MM.1S (cell line): ENCODE results near the gene PRKCA.

Source experiments
- DNase-seq: peaks from one replicate; pipeline ENCODE4 v3.0.0-alpha.2; 2015
- H2AFZ ChIP-seq: fragments of 300-600 bp; sonication (generic); 2 replicates; pipeline ENCODE4 v1.6.0; 2016; ENCODE audit warnings: antibody characterized with exemption, low read length
- H3F3A ChIP-seq: fragments of 300-600 bp; sonication (generic); 2 replicates; pipeline ENCODE4 v1.6.1; 2016; ENCODE audit warnings: mild to moderate bottlenecking, antibody characterized with exemption, low read length, moderate library complexity, mixed read lengths; ENCODE audit not compliant: insufficient read depth
- H3K27ac ChIP-seq: fragments of 300-600 bp; sonication (generic); 2 replicates; pipeline ENCODE4 v1.5.1; 2016; ENCODE audit warnings: mild to moderate bottlenecking, low read length
- H3K27me3 ChIP-seq: fragments of 300-600 bp; sonication (generic); replicated peaks from 2 replicates; pipeline ENCODE4 v1.6.0; 2016; ENCODE audit warnings: low read length; ENCODE audit not compliant: insufficient read depth
- H3K36me3 ChIP-seq: fragments of 300-600 bp; sonication (generic); replicated peaks from 2 replicates; pipeline ENCODE4 v1.6.1; 2016; ENCODE audit warnings: mild to moderate bottlenecking, low read length, mixed read lengths; ENCODE audit not compliant: insufficient read depth
- H3K4me1 ChIP-seq: fragments of 300-600 bp; sonication (generic); 2 replicates; pipeline ENCODE4 v1.6.1; 2016; ENCODE audit warnings: low read length, mixed read lengths
- H3K4me2 ChIP-seq: fragments of 300-600 bp; sonication (generic); 2 replicates; pipeline ENCODE4 v1.6.0; 2016; ENCODE audit warnings: low read depth, low read length
- H3K4me3 ChIP-seq: fragments of 300-600 bp; sonication (generic); 2 replicates; pipeline ENCODE4 v1.5.1; 2016; ENCODE audit warnings: low read length, mixed read lengths
- H3K79me2 ChIP-seq: fragments of 300-600 bp; sonication (generic); 2 replicates; pipeline ENCODE4 v1.6.1; 2016; ENCODE audit warnings: mixed run types, low read length, mixed read lengths
- H3K9ac ChIP-seq: fragments of 300-600 bp; sonication (generic); 2 replicates; pipeline ENCODE4 v1.6.1; 2016; ENCODE audit warnings: low read length, mixed read lengths
- H3K9me2 ChIP-seq: fragments of 300-600 bp; sonication (generic); replicated peaks from 2 replicates; pipeline ENCODE4 v1.6.1; 2016; ENCODE audit warnings: mild to moderate bottlenecking, low read length, mixed read lengths; ENCODE audit not compliant: insufficient read depth
- H3K9me3 ChIP-seq: fragments of 300-600 bp; sonication (generic); replicated peaks from 2 replicates; pipeline ENCODE4 v1.6.1; 2016; ENCODE audit warnings: mild to moderate bottlenecking, low read length, mixed read lengths; ENCODE audit not compliant: insufficient read depth
- H4K20me1 ChIP-seq: fragments of 300-600 bp; sonication (generic); 2 replicates; pipeline ENCODE4 v1.6.1; 2016; ENCODE audit warnings: mild to moderate bottlenecking, low read length, moderate library complexity, mixed read lengths; ENCODE audit not compliant: insufficient read depth
- EZH2 ChIP-seq: fragments of 300-600 bp; sonication (generic); optimal IDR thresholded peaks from 2 replicates; pipeline ENCODE3; 2017; ENCODE audit warnings: low read depth, mild to moderate bottlenecking, antibody characterized with exemption, low read length, mixed read lengths
- EZH2phosphoT487 ChIP-seq: fragments of 300-600 bp; sonication (generic); IDR thresholded peaks from 2 replicates; pipeline ENCODE4 v1.6.1; 2018; ENCODE audit warnings: antibody characterized with exemption, low read length
- TF ChIP-seq, protein P1 (sequence below): fragments of 300-600 bp; sonication (generic); IDR thresholded peaks from 2 replicates; pipeline ENCODE4 v1.5.1; 2016; ENCODE audit warnings: antibody characterized with exemption, low read length, mixed read lengths

The PRKCA gene

DNA sequence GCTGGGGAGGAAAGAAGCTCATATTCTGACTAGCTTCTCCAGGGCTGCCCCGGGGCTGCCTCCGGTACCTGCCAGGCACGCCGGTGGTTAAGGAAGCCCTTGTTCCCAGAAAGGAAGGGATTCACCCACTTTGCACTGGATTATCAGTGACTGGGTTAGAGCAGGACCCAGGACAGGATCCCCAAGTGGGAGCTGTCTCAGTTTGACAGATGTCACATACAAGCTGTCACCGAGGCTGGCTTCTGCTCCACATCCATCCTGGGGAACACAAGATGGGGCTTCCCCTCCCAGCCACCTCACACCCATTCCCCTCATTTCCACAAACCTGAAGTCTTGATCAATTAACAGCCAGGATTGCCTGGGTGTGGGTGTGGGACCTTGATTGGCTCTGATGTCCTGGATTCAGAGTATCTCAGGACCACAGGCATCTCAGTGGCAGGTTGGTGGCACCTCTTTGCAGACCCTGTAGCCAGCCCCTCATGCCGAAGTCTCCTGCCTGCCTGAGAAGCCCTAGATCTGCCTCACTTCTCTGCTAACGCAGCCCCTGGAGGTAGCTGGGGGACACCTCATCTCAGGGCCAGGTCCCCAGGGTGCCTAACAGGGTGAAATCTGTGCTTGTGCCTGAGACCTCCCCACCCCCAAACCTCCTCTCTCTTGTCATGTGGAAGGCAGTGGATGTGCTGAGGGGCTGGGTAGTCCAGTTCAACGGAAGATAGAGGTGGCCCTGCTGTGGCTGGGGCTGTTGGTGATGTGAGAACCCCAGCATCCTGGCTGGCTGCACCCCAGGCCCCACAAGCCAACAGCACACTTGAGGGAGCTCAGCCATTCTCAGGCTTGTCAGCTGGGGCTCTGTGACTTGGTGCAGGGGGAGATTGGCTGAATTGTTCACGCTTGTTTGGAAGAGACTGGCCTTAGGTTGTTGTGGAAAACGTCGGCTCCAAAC is 533.9 kb downstream of the PRKCA start:
- Histone ChIP-seq H3K9me2 (no peaks in the 10 kb centered on the region), H2AFZ (no peak overlapping the region), H3K36me3 (no peaks in the 10 kb centered on the region), H3F3A (no peaks in the 10 kb centered on the region), H3K4me1 (no peaks in the 10 kb centered on the region), H3K27ac (no peak overlapping the region), H3K27me3 (no peaks in the 10 kb centered on the region), H3K4me3 (no peak overlapping the region), H4K20me1 (no peaks in the 10 kb centered on the region), H3K9me3 (no peaks in the 10 kb centered on the region), H3K79me2 (no peaks in the 10 kb centered on the region), H3K4me2 (no peak overlapping the region), H3K9ac (no peak overlapping the region)
- DNase-seq = no peak
- TF ChIP-seq EZH2 = no peak
- TF ChIP-seq EZH2phosphoT487 = no peak

DNA sequence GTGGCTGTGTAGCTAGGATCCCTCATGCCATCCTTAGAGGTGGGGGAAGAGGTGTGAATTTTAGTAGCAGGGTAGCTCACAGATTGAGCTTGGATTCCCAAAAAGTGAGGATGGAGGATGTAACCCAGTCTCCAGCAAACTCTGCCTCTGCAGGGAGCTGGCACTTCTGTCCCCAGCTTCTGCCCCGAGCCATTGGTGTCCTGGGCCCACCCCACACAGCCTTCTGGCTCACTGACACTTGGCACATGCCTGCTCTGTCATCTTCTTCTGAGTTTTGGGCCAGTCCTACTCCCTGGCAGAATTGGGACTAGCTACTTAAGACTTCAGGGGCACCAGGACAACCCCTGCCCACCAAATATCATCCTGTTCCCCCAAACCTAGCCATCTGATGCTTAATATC is 534.8 kb downstream of the PRKCA start:
- Histone ChIP-seq H3K4me1 (no peaks in the 10 kb centered on the region), H3K27ac (no peak overlapping the region), H3K79me2 (no peaks in the 10 kb centered on the region), H3K9me2 (no peaks in the 10 kb centered on the region), H4K20me1 (no peaks in the 10 kb centered on the region), H3F3A (no peaks in the 10 kb centered on the region), H2AFZ (no peak overlapping the region), H3K9me3 (no peaks in the 10 kb centered on the region), H3K9ac (no peak overlapping the region), H3K27me3 (no peaks in the 10 kb centered on the region), H3K36me3 (no peaks in the 10 kb centered on the region), H3K4me3 (no peak overlapping the region), H3K4me2 (no peak overlapping the region)
- TF ChIP-seq, protein P1, sequence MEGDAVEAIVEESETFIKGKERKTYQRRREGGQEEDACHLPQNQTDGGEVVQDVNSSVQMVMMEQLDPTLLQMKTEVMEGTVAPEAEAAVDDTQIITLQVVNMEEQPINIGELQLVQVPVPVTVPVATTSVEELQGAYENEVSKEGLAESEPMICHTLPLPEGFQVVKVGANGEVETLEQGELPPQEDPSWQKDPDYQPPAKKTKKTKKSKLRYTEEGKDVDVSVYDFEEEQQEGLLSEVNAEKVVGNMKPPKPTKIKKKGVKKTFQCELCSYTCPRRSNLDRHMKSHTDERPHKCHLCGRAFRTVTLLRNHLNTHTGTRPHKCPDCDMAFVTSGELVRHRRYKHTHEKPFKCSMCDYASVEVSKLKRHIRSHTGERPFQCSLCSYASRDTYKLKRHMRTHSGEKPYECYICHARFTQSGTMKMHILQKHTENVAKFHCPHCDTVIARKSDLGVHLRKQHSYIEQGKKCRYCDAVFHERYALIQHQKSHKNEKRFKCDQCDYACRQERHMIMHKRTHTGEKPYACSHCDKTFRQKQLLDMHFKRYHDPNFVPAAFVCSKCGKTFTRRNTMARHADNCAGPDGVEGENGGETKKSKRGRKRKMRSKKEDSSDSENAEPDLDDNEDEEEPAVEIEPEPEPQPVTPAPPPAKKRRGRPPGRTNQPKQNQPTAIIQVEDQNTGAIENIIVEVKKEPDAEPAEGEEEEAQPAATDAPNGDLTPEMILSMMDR = no peak
- no peak for TF ChIP-seq EZH2
- TF ChIP-seq EZH2phosphoT487 = no peak
- no peak for DNase-seq

DNA sequence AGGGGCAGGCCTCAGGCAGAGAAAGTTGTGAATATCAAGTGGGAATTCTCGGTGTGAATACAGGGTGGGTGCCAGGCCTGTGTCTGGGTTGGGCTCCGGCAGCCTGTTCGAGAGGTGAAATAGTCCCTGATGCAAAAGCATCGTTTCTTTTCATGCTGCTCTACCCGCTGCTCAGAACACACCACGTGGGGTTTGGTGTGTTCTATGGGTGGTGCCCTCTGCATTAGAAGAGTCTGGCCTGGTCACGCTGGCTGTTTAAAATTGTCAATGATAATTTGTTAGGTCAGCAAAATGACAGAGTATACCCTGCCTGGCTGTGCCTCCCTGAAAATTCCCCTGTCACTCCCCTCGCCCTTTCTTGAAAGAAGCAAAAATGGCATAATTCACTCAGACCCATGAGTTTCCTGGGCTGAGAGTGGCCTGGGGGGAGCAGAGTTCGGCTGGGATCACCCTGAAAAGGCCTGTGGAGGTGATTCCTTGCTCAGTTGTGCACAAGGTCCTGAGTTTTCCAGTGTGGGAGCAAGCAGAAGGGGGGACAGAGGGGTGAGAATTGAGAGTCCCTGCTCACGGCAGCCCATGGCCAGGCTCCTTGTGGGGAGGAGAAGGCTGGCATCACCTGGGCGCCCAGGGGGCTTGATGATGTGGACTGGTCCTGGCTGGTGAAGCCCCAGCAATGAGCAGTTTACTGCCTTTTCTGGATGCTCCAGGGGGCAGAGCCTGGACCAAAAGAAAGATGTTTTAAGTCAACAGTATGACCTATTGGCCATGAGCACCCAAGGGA is 535.7 kb downstream of the PRKCA start:
- no peak overlapping the region for H3K27ac ChIP-seq
- TF ChIP-seq EZH2phosphoT487 (no peak), EZH2 (no peak)
- TF ChIP-seq, protein P1 = no peak
- no peaks in the 10 kb centered on the region for H3K27me3 ChIP-seq

More for the DNA sequence above, 535.7 kb downstream of the PRKCA start:
- no peaks in the 10 kb centered on the region for H3K4me1 ChIP-seq
- H3K9ac ChIP-seq = no peak overlapping the region
- no peaks in the 10 kb centered on the region for H3F3A ChIP-seq
- no peaks in the 10 kb centered on the region for H3K9me3 ChIP-seq
- no peak overlapping the region for H3K4me3 ChIP-seq
- H4K20me1 ChIP-seq = no peaks in the 10 kb centered on the region
- no peaks in the 10 kb centered on the region for H3K9me2 ChIP-seq
- DNase-seq = no peak
- H3K79me2 ChIP-seq = no peaks in the 10 kb centered on the region
- no peak overlapping the region for H3K4me2 ChIP-seq
- no peaks in the 10 kb centered on the region for H3K36me3 ChIP-seq
- H2AFZ ChIP-seq = no peak overlapping the region
